Lung microvascular endothelial cell (primary cell): Measurements from ENCODE around the gene UMAD1. TPM values are rescaled to one million over a fixed set of nuclear protein-coding genes. Genes with fewer than 3 reads are reported as not detected.

ENCODE experiments used
- DNase-seq, 2 donors: peaks; one replicate each; pipeline versions ENCODE4 v3.0.0 to v3.0.0-alpha.2; 2010; ENCODE audit warnings: low read depth in 2 of 2
- total RNA-seq: library from RNA; depleted of rRNA; stranded (reverse); fragments of >200 nt; gene quantifications from 2 replicates; pipeline ENCODE4 v1.2.1, GENCODE V29; 2014

The UMAD1 gene
- total RNA-seq, 1 donor from 2014 or later, result 4.0 TPM

DNA sequence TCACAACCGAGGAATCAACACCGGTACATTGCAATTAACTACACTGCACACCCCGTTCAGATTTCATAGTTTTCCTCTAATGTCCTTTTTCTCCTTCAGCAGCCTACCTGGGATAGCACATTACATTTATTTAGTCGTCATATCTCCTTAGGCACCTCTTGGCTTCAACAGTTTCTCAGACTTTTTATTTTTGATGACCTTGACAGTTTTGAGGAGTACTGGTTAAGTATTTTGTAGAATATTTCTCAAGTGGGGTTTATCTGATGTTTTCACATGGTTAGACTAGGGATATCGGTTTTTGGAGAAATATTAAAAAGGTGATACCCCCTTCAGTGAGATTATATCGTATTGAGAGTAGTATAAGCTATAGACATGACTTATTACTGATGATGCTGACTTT is 241.0 kb downstream of the UMAD1 start:
- no peak for DNase-seq

GRCh38 chr7:7882888-7883287 is 242.3 kb downstream of the UMAD1 start:
- no peak for DNase-seq

- no peak for DNase-seq
Measured at GRCh38 chr7:7883394-7883793, 242.8 kb downstream of the UMAD1 start.

DNA sequence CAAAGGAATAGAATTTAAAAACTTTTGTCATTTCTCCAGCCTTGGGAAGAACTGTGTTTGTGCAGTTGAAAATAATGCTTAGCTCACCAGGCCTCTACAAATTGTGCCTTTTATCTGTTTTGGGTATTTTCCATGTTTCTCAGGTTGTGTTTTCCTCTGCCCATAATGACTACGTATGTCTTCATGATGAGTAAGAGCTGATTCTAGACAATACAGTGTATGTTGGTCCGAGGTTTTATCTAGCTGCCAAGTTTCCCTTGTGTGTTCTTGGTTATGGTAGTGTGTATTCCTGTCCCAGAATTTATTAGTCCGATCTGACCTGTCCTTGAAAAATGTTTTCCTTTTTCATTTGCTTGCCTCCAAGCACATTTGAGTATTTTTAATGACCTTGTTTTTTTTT is 244.3 kb downstream of the UMAD1 start:
- peak in 1 of 2 donors; percentile 22 for DNase-seq

DNA sequence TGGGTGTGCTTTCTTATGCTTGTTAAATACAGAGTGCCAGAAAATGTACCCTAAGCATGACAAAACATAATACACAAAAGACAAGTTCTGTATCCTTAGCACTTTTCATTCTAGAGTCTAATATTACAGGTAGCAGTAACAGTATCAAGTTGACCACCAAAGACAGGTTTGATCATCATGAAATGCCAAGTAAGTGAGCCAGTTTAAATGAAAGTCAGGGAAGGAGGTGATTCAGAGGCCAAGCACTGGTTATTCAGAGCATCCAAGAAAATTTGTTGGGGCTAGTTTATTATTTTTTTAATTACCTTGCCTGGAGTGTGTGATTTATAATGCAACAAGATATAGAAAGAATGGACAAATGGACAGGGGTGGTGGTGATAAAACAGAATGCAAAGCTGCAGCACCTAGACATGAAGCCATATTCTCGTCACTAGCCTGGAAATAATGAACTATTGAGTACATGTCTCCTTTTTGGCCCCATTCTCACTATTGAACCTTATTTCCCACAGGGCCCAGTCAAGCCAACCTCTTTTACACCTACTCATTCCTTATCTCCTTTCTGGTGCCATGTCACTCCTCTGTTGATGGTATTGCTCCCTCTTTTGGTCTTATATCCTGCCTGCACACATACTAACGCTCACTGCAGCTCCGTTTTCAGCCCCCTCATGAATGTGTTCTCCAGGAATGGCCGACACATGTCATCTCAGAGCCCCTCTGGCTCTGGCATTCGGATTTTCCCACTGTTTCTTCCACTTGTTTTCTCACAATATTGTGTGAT is 249.4 kb downstream of the UMAD1 start:
- no peak for DNase-seq

- no peak for DNase-seq
Measured at GRCh38 chr7:7895004-7895650, 254.6 kb downstream of the UMAD1 start.

DNA sequence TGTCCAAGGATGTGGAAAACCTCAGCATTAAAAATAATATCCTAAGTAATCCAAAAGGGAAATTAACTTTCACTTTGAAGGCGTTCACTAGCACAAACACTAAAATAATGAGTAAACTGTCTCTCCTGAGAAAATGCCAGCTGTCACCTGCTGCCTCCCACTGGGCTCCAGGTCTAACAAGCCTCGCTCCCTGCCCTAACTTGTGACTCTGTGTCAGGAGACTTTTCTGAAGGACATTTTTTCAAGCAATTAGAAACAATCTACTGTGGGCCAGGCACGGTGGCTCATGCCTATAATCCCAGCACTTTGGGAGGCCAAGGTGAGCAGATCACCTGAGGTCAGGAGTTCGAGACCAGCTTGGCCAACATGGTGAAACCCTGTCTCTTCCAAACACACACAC is 255.2 kb downstream of the UMAD1 start:
- no peak for DNase-seq

DNA sequence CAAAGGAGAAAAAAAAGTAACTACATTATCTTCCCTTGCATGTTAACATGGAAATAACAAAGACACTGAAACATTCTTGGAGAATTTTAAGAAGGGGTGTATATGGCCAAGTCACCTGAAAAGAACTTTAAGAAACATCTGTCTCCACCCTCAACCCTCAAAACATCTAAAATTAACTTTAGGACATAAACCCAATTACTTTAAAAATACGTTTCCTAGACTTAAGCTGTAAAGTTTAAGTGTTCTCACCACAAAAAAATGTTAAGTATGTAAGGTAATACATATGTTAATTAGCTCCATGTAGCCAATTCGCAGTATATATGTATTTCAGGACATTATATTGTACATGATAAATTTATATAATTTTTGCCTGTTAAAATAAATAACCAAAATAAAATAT is 257.0 kb downstream of the UMAD1 start:
- no peak for DNase-seq

- no peak for DNase-seq
Measured at GRCh38 chr7:7897949-7898515, 257.5 kb downstream of the UMAD1 start.

- no peak for DNase-seq
Measured at GRCh38 chr7:7902845-7903244, 262.3 kb downstream of the UMAD1 start.

DNA sequence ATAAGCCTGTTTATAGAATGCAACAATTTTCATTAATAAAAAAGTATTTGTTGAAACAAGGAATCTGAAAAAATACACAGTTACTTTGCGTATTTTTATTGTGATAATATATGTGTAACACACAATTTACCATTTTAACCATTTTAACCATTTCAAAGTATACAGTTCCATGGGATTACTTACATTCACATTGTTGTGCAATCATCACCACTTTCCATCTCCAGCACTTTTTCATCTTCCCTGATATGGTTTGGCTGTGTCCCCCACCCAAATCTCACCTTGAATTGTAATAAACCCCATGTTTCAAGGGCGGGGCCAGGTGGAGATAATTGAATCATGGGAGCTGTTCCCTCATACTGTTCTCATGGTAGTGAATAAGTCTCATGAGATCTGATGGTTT is 266.8 kb downstream of the UMAD1 start:
- no peak for DNase-seq

GRCh38 chr7:7908622-7909145 is 268.1 kb downstream of the UMAD1 start:
- no peak for DNase-seq

- DNase-seq, result peak in 1 of 2 donors; percentile 82
Measured at GRCh38 chr7:7909376-7909775, 268.8 kb downstream of the UMAD1 start.

DNA sequence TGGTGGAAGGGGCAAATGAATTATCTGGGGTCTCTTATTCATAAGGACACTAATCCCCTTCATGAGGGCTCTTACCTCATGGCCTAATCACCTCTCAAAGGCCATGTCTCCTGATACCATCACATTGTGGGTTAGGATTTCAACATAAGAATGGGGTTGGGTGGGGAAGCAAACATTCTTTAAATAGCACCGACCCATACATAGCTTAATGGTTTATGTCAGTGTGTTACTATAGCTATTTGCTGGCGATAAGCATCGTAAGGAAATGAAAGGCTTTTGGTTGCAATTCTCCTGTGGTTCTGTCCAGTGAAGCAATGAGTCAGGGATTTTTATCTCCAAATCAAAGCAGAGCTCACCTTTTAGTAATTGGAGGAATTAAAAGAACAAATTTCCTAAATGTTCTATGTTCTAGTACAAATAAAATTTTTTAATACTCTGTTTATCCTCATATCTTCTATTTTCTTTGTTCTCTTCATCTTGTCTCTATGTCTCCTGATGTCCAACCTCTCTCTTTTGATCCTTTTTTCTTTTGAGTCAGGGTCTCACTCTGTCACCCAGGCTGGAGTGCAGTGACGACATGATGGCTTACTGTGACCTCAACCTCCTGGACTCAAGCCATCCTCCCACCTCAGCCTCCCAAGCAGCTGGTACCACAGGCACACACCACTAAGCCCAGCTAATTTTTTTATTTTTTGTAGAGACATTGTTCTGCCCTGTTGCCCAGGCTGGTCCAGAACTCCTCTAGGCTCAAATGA is 271.0 kb downstream of the UMAD1 start:
- DNase-seq, result no peak

DNA sequence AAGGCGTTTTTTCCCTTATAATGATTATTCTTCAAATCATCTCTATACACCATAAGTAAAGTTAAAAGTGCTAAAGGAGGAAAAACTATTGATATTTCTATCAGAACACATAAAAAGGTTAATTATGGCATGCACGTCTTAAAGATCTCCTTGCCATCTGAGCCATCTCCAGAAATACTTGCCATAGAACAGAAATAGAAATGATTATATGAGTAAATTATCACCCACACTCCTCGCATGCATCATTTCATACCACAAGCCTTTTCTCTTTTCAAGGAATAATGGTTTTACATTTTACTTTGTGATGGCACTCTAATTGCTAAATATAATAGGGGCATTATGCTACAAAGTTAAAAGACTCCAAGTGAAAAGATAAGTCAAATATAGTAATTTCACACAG is 272.4 kb downstream of the UMAD1 start:
- DNase-seq, result no peak

DNA sequence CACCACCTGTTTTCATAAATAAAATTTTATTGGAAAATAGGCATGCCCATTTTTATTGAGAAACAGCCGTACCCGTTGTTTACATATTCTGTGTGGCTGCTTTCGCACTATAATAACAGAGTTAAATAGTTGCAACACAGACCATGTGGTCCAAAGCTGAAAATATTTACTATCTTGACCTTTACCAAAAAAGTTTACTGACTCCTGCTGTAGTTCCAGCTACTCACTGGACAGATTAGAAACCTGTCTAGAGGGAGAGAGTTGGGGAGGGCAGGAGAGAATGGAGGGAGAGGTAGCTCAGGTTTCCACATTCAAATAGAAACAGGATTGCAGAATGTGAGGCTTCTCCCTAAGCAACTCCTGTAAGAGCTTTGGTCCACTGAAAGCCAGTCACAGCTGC is 273.0 kb downstream of the UMAD1 start:
- no peak for DNase-seq

- DNase-seq, result no peak
Measured at GRCh38 chr7:7914547-7914946, 274.0 kb downstream of the UMAD1 start.

DNA sequence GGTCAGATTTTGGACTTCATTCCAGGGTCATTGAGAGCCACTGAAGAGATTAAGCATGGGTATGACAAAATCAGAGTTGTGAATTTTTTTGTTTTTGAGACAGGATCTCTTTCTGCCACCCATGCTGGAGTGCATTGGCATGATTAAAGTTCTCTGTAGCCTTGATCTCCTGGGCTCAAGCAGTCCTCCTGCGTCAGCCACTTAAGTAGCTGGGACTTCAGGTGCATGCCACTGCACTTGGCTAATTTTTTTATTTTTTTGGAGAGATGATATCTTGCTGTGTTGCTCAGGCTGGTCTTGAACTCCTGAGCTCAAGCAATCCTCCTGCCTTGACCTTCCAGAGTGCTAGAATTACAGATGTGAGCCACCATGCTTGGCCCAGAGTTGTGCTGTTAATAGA is 275.5 kb downstream of the UMAD1 start:
- no peak for DNase-seq

GRCh38 chr7:7917593-7917992 is 277.0 kb downstream of the UMAD1 start:
- DNase-seq, result no peak

- no peak for DNase-seq
Measured at GRCh38 chr7:7918736-7919448, 278.3 kb downstream of the UMAD1 start.

DNA sequence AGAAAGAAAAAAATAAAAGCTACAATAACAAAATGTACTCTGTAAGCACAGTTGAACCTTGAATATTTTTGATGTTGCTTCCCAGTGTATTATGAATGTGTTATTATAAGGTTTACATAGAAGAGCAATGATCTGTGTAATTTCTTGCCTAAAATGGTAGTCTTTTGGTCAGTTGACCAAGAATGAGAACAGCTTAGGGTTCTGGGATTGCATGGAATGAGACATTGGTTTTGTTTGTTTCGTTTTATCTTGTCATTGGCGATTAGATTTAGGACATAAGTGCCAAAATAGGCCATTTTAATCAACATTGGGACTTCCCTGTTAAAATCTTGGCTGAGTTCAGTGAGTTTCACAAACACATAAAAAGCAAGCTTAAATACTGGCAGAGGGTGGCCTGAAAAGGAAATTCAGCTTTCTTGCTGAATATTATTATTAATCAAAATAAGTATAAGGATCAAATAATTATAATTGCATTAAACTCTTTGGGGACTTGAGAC is 278.9 kb downstream of the UMAD1 start:
- DNase-seq, result no peak
